Measurements from ENCODE around the gene DLGAP1. TPM values are rescaled to one million over a fixed set of nuclear protein-coding genes. Genes with fewer than 3 reads are reported as not detected.
"Not testable (repeated sequence)": the region's sequence is repeated elsewhere in the genome, so short reads cannot be mapped to it uniquely, and the experiment has no call there.

The DLGAP1 gene
- total RNA-seq, 4 donors from 2014 or later = 0.22 to 1.5 (median 0.56) TPM

DNA sequence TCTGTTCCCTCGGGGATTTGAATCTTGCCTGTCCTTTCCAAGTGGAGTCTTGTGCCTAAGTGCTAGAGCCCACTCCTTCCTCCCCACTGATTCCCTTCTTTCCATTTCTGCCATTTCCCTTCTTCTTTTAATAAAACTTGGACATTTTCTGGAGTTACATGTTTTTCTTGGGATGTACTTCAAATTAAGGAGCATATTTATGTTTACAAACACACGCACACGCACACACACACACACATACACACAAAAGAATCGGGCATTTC, 850.9 kb downstream of the DLGAP1 start:
- no peaks in the 10 kb centered on the region for H3K9me3 ChIP-seq
- ATAC-seq = no peak
- no peaks in the 10 kb centered on the region for H3K36me3 ChIP-seq
- H3K4me3 ChIP-seq = peak overlapping the region; percentile 17 to 50
- no peak for TF ChIP-seq POLR2AphosphoS5 (IDR thresholded peaks at IDR 0.05)
- TF ChIP-seq CTCF (IDR thresholded peaks at IDR 0.05) = no peak
- H3K27me3 ChIP-seq = no peaks in the 10 kb centered on the region
- H3K4me1 ChIP-seq = peaks cover 0 to 44% (median 8%) of the 10 kb centered on the region in 3 donors
- peak overlapping the region; percentile 85 to 97 (median 90) for H3K27ac ChIP-seq
- 13 to 16% methylated on average over 3 to 4 of the region's 4 CpGs for WGBS, 2 donors (ENCODE audit: low coverage in 1 of 2)

DNA sequence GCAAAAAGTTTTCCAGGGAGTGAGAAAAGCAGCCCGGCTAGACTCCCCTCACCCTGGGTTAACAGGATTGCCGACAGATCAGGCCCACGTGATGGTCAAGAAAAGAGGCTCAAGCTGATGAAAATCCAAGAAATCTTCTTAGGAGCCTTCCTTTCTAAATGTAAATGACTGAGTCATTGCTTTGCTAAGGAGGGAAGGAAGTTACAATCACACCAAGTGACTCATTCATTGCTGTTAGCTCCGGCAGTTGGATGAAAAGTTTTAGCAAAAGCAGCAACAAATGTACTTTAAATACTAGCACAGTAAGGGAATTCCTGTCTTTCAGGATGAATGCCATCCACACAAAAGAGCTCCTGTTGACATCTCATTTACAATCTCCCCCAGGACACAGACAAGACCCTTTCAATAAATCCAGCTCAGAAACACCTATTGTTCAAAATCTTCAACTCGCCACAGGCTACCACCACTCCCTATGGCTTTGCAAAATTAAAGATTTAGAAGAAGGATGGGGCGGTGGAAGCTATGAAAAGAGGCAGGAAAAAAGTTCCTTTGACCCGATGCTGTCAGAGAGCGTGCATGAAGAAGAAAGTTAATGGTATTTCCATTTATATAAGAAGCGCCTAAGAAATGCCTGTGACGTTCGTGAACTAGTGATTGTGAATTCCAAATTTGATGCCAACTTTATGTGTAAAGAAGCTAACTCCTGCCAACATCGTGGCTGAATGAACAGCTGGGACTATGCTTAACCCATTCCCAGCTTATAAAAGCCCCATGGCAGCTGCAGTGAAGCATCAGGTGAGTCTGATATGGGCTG, 851.5 kb downstream of the DLGAP1 start:
- no peaks in the 10 kb centered on the region for H3K36me3 ChIP-seq
- TF ChIP-seq POLR2AphosphoS5 (IDR thresholded peaks at IDR 0.05) = peak; percentile 94
- TF ChIP-seq EP300 (IDR thresholded peaks at IDR 0.05) = no peak
- peak in 1 of 2 donors; percentile 10 for TF ChIP-seq POLR2A (IDR thresholded peaks at IDR 0.05)
- TF ChIP-seq CTCF (IDR thresholded peaks at IDR 0.05) = no peak
- 3 to 6% methylated on average over 11 to 12 of the region's 12 CpGs for WGBS, 2 donors (ENCODE audit: low coverage in 1 of 2)
- peaks cover 0 to 45% (median 8%) of the 10 kb centered on the region in 3 donors for H3K4me1 ChIP-seq
- H3K4me3 ChIP-seq = peak overlapping the region; percentile 50 to 59
- ATAC-seq = peak; percentile 61
- H3K9me3 ChIP-seq = no peaks in the 10 kb centered on the region
- H3K27ac ChIP-seq = peak overlapping the region; percentile 85 to 97 (median 90)
- no peaks in the 10 kb centered on the region for H3K27me3 ChIP-seq

DNA sequence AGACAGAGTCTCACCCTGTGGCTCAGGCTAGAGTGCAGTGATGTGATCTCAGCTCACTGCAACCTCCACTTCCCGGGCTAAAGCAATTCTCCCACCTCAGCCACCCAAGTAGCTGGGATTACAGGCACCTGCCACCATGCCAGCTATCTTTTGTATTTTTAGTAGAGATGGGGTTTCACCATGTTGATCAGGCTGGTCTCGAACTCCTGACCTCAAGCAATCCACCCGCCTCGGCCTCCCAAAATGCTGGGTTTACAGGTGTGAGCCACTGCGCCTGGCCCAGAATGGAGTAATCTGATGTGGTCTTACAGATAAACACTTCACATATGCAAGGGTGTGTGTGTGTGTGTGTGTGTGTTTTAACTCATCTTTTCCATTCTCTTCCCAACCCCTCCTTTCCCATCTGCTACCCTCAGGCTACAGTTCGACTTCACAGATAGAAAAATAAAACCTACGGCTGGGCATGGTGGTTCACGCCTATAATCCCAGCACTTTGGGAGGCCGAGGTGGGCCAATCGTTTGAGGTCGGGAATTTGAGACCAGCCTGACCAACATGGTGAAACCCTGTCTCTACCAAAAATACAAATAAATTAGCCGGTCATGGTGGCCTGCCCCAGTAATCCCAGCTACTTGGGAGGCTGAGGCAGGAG, 853.9 kb downstream of the DLGAP1 start:
- not testable (repeated sequence) for H3K36me3 ChIP-seq, H3K4me3 ChIP-seq, H3K9me3 ChIP-seq, ATAC-seq, H3K27ac ChIP-seq, H3K27me3 ChIP-seq
- peaks cover 8 to 66% (median 16%) of the 10 kb centered on the region in 3 donors for H3K4me1 ChIP-seq
- 70 to 94% methylated on average over 2 to 10 of the region's 12 CpGs for WGBS, 2 donors (ENCODE audit: low coverage in 1 of 2)

GRCh38 chr18:3599861-3600260, 855.2 kb downstream of the DLGAP1 start:
- Histone ChIP-seq H3K27ac (peak overlapping the region in 1 of 4 donors; percentile 19), H3K4me1 (peaks cover 10 to 66% (median 30%) of the 10 kb centered on the region in 3 donors), H3K4me3 (no peak overlapping the region), H3K36me3 (no peaks in the 10 kb centered on the region), H3K9me3 (no peaks in the 10 kb centered on the region), H3K27me3 (no peaks in the 10 kb centered on the region)
- no peak for ATAC-seq
- TF ChIP-seq POLR2A (IDR thresholded peaks at IDR 0.05) (no peak), POLR2AphosphoS5 (IDR thresholded peaks at IDR 0.05) (no peak), CTCF (IDR thresholded peaks at IDR 0.05) (no peak), EP300 (IDR thresholded peaks at IDR 0.05) (no peak)
- 78 to 100% methylated on average over 4 to 5 of the region's 6 CpGs for WGBS, 2 donors (ENCODE audit: low coverage in 1 of 2)

DNA sequence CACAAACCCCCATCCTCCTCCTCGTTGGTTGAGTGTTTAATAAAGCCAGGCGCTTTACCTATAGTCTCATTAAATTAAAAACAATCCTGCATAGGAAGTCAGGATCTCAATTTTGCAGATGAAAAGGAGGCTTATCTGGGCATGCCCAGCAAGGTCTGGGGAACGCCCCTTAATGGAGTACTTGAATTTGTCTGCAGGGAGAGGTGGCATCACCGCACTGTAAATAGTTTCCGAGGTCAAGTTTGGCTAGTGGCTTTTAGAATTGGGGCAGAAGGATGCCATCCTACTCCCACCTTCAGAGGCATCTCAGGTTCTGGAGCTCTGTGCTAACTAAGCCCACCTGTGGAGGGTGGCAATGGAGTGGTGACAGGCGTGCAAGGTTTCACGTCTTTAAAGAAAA, 855.9 kb downstream of the DLGAP1 start:
- no peak for ATAC-seq
- TF ChIP-seq CTCF (IDR thresholded peaks at IDR 0.05) = no peak
- no peak for TF ChIP-seq EP300 (IDR thresholded peaks at IDR 0.05)
- TF ChIP-seq POLR2A (IDR thresholded peaks at IDR 0.05) = no peak
- TF ChIP-seq POLR2AphosphoS5 (IDR thresholded peaks at IDR 0.05) = no peak
- peak overlapping the region in 1 of 4 donors; percentile 90 for H3K27ac ChIP-seq
- H3K9me3 ChIP-seq = no peaks in the 10 kb centered on the region
- H3K4me1 ChIP-seq = peaks cover 10 to 65% (median 30%) of the 10 kb centered on the region in 3 donors
- 86 to 91% methylated on average over 6 to 7 of the region's 7 CpGs for WGBS, 2 donors (ENCODE audit: low coverage in 1 of 2)
- H3K4me3 ChIP-seq = no peak overlapping the region
- H3K36me3 ChIP-seq = no peaks in the 10 kb centered on the region
- no peaks in the 10 kb centered on the region for H3K27me3 ChIP-seq

All from gastroesophageal sphincter (tissue), 4 donors.